GM18907 (cell line): ENCODE data around the gene GUCY1A2.
A peak's percentile ranks its signal among the peaks of the same experiment; 100 is the strongest.
"Not testable (repeated sequence)": the region's sequence is repeated elsewhere in the genome, so short reads cannot be mapped to it uniquely, and the experiment has no call there.

Experiments
- ATAC-seq: cut with Tn5 transposase; IDR thresholded peaks from one replicate; pipeline ENCODE4 v1.9.1; 2021; ENCODE audit warnings: mild to moderate bottlenecking, moderate library complexity; ENCODE audit not compliant: unreplicated experiment

The GUCY1A2 gene

GRCh38 chr11:106950067-106950491, 68.2 kb downstream of the GUCY1A2 start:
- no peak for ATAC-seq

- no peak for ATAC-seq
These were observed 75.2 kb downstream of the GUCY1A2 start for GRCh38 chr11:106943089-106943488.

GRCh38 chr11:106939157-106939556, 79.1 kb downstream of the GUCY1A2 start:
- ATAC-seq, result no peak

GRCh38 chr11:106937111-106937510, 81.2 kb downstream of the GUCY1A2 start:
- no peak for ATAC-seq

- ATAC-seq, result no peak
These were observed 93.0 kb downstream of the GUCY1A2 start for GRCh38 chr11:106925245-106925644.

- ATAC-seq, result no peak
These were observed 97.3 kb downstream of the GUCY1A2 start for GRCh38 chr11:106920899-106921509.

GRCh38 chr11:106917973-106918372, 100.3 kb downstream of the GUCY1A2 start:
- ATAC-seq, result peak; percentile 89

GRCh38 chr11:106914409-106914808, 103.9 kb downstream of the GUCY1A2 start:
- ATAC-seq, result no peak

- ATAC-seq, result no peak
These were observed 105.1 kb downstream of the GUCY1A2 start for GRCh38 chr11:106913141-106913540.

- ATAC-seq, result no peak
These were observed 113.5 kb downstream of the GUCY1A2 start for GRCh38 chr11:106904826-106905225.

- ATAC-seq, result no peak
These were observed 128.6 kb downstream of the GUCY1A2 start for GRCh38 chr11:106889718-106890117.

GRCh38 chr11:106888386-106888785, 129.9 kb downstream of the GUCY1A2 start:
- ATAC-seq, result no peak

- not testable (repeated sequence) for ATAC-seq
These were observed 134.6 kb downstream of the GUCY1A2 start for GRCh38 chr11:106883693-106884092.

GRCh38 chr11:106879832-106880546, 138.3 kb downstream of the GUCY1A2 start:
- no peak for ATAC-seq

- ATAC-seq, result no peak
These were observed 139.2 kb downstream of the GUCY1A2 start for GRCh38 chr11:106879029-106879428.

GRCh38 chr11:106875013-106875412, 143.3 kb downstream of the GUCY1A2 start:
- ATAC-seq, result no peak

- no peak for ATAC-seq
These were observed 146.0 kb downstream of the GUCY1A2 start for GRCh38 chr11:106872246-106872645.

GRCh38 chr11:106858200-106858599, 160.1 kb downstream of the GUCY1A2 start:
- ATAC-seq, result no peak

GRCh38 chr11:106856566-106856965, 161.7 kb downstream of the GUCY1A2 start:
- ATAC-seq, result no peak

- no peak for ATAC-seq
These were observed 163.8 kb downstream of the GUCY1A2 start for GRCh38 chr11:106854429-106854828.

- no peak for ATAC-seq
These were observed 164.3 kb downstream of the GUCY1A2 start for GRCh38 chr11:106853850-106854401.

GRCh38 chr11:106852779-106853178, 165.5 kb downstream of the GUCY1A2 start:
- no peak for ATAC-seq
